RWPE1 (cell line): Measurements from ENCODE around the gene ST8SIA2.

Experiments
- CTCF ChIA-PET: fragments of 350-600 bp; sonication (Branson Sonifier 250); formaldehyde crosslinking; extraction: SDS; loops from one replicate; lab custom pipeline; 2021; lab: Yijun Ruan, JAX
- POLR2A ChIA-PET: fragments of 400-600 bp; formaldehyde crosslinking; extraction: SDS; loops from one replicate; lab custom pipeline; 2020; ENCODE audit warnings: antibody characterized with exemption; ENCODE audit not compliant: low non-redundant PET; lab: Yijun Ruan, JAX
- DNase-seq: peaks from one replicate; pipeline ENCODE4 v3.0.0; 2012; ENCODE audit warnings: low spot score
- H3K27ac ChIP-seq: fragments of 450-650 bp; 2 replicates; pipeline ENCODE4 v1.5.1; 2017
- TF ChIP-seq, protein P1 (sequence below): fragments of 450-650 bp; conservative IDR thresholded peaks from 2 replicates; pipeline ENCODE4 v1.5.1; 2017; ENCODE audit warnings: low read depth, mild to moderate bottlenecking

The ST8SIA2 gene

DNA sequence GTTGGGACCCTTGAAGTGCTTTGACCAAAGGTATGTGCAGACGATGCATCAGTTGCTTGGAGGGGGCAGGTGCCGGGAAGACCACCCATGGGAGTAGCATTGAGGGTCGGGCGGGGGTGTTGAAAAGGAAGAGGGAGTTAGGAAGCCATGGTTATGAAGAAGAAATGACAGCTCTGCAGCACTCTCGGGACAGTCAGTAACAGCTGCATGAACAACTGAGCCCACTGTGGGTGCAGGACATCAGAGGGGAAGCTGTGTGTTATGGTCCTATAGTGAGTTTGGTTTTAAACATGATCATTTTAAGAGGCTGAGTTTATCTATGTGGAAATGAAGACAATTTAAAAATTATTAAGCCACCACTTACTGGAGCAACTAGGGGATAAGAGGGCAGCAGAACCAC lies 17.6 kb downstream of the ST8SIA2 start:
- H3K27ac ChIP-seq = no peak overlapping the region
- DNase-seq = no peak
- TF ChIP-seq, protein P1, sequence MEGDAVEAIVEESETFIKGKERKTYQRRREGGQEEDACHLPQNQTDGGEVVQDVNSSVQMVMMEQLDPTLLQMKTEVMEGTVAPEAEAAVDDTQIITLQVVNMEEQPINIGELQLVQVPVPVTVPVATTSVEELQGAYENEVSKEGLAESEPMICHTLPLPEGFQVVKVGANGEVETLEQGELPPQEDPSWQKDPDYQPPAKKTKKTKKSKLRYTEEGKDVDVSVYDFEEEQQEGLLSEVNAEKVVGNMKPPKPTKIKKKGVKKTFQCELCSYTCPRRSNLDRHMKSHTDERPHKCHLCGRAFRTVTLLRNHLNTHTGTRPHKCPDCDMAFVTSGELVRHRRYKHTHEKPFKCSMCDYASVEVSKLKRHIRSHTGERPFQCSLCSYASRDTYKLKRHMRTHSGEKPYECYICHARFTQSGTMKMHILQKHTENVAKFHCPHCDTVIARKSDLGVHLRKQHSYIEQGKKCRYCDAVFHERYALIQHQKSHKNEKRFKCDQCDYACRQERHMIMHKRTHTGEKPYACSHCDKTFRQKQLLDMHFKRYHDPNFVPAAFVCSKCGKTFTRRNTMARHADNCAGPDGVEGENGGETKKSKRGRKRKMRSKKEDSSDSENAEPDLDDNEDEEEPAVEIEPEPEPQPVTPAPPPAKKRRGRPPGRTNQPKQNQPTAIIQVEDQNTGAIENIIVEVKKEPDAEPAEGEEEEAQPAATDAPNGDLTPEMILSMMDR = no peak
- ChIA-PET POLR2A (no interaction called here), CTCF (no interaction called here)

DNA sequence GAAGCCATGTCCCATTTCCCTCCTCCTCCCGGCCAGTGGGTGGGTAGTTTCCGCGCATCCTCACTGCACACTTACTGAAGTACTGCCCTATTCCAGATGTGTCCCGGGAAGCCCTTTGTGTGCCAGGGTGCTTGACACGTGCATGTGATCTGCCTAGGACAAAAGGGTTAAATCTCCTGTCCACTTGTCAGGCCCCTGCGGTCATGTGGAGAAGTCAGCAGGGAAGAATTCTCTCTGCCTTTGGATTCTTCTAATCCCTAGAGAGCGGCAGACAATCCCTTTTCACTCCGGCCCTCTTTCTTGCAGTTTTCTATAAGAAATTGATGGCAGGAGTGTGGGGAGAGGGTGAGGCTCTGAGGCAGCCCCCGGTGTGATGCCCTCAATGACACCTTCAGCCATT lies 19.8 kb downstream of the ST8SIA2 start:
- DNase-seq = no peak
- CTCF ChIA-PET = no interaction called here
- TF ChIP-seq, protein P1 = no peak
- no peak overlapping the region for H3K27ac ChIP-seq
- POLR2A ChIA-PET = no interaction called here

DNA sequence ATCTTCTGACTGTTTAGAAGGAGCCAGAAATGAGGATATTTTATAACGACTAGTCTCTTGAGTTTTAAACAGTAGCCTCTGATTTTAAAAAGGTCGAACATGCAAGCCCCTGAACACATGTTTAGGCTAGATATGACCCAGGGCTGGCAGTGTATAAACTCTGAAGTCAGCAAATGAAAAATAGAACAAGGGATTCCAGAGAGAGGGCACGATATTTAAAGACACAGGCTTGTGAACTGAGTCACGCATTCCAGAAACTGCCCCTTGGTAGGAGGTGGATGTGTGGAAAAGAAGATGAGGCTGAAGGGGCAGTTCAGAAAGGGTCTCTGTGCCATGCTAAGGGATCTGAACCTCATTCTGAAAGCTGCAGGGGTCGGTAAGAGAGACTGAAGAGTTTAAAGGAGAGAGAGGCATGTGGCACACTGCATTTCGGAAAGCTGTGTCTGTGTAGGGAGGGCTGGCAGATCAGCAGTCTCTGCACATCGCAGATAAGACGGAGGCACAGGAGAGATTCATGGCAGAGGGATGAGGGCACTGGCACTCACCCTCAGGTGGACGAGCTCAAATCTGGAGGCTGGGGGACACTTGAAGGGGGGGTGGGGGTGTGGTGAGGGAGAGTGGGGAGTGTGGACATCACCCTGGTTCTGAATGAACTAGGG lies 22.1 kb downstream of the ST8SIA2 start:
- ChIA-PET CTCF (interaction anchor here (0.6 kb wide), 1 partner anchor 1801 kb away, joined by 3 read pairs; no protein-coding TSS in a partner anchor), POLR2A (no interaction called here)
- TF ChIP-seq, protein P1 = no peak
- no peak for DNase-seq
- no peak overlapping the region for H3K27ac ChIP-seq

DNA sequence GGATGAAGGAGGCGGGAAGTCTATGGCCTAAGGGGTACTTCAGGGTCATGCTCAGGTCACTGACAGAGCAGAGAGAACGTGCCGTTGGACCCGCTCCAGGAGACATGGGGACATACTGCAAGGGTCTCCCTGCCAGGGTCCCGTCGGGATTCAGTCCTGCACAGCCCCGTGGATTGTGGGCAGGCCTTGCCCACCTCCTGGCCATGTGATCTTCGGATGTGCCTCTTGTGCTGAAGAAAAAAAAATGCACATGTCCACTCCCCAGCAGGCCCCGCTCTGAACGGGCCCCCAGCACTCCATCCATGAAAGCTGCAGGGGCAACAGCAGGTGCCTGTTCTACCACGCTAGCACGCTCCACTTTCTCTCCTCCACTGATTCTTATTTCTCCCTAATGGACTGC lies 22.9 kb downstream of the ST8SIA2 start:
- H3K27ac ChIP-seq = no peak overlapping the region
- TF ChIP-seq, protein P1 = no peak
- CTCF ChIA-PET = interaction anchor here (0.6 kb wide), 1 partner anchor 1800 kb away, joined by 3 read pairs; no protein-coding TSS in a partner anchor
- no peak for DNase-seq
- POLR2A ChIA-PET = no interaction called here

DNA sequence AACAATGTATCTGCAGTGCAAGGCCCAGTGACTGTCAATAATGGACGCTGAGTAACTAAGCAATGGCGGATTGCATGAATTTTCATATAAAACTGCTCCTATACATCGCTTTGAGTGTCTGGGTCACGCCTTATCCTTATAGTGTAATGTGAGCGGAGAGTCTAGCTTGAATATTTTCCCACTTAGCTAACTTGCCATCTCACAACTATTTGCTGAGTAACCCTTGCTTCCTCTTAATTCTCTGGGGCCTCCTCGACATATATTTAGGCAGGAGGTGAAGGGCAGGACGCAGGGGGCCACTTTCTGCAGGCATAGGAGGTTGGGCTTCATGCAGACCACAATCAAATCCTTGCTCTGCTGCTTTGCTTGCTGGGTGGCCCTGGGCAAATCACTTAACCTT lies 24.0 kb downstream of the ST8SIA2 start:
- DNase-seq = no peak
- H3K27ac ChIP-seq = no peak overlapping the region
- TF ChIP-seq, protein P1 = no peak
- ChIA-PET POLR2A (no interaction called here), CTCF (no interaction called here)

DNA sequence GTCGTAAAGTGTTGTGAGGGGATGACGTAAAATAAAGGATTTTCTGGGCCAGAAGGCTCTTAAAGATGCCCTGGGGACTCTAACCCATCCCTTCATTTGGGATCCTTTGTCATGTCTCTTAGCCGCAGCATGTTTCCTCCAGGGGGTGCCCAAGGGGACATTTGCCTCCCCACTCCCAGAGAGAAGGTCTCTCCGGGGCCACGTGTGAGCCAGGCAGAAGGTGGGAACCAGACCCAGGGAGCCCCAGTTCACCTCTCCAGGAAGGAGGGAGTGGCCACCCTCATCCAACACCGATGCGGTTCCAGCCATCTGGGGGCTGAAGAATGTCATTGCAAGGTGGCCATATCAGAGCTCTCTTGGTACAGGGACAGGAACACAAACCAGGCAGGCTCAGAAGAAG lies 25.2 kb downstream of the ST8SIA2 start:
- DNase-seq = no peak
- ChIA-PET POLR2A (no interaction called here), CTCF (no interaction called here)
- H3K27ac ChIP-seq = no peak overlapping the region
- TF ChIP-seq, protein P1 = no peak
